DMS53 (cell line): ENCODE data around the gene PRDM4.
"Not testable (repeated sequence)": the region's sequence is repeated elsewhere in the genome, so short reads cannot be mapped to it uniquely, and the experiment has no call there.

Source experiments
- DNase-seq: peaks from one replicate; lab custom pipeline; 2025; lab: John Stamatoyannopoulos, UW

The PRDM4 gene

GRCh38 chr12:107767466-107767865 lies 6.5 kb upstream of the PRDM4 start:
- no peak for DNase-seq

- DNase-seq = no peak
Measured at GRCh38 chr12:107765316-107765715, 4.4 kb upstream of the PRDM4 start.

GRCh38 chr12:107764626-107765025 lies 3.7 kb upstream of the PRDM4 start:
- no peak for DNase-seq

GRCh38 chr12:107762874-107763273 lies 1.9 kb upstream of the PRDM4 start:
- DNase-seq = no peak

GRCh38 chr12:107761502-107761904 lies 566 bp upstream of the PRDM4 start:
- peak; percentile 68 for DNase-seq

- peak; percentile 61 for DNase-seq
Measured at GRCh38 chr12:107760207-107760808, 629 bp downstream of the PRDM4 start.

GRCh38 chr12:107759410-107759809 lies 1.5 kb downstream of the PRDM4 start:
- DNase-seq = peak; percentile 87

- no peak for DNase-seq
Measured at GRCh38 chr12:107749083-107749482, 11.9 kb downstream of the PRDM4 start.

- DNase-seq = no peak
Measured at GRCh38 chr12:107748472-107748871, 12.5 kb downstream of the PRDM4 start.

- DNase-seq = no peak
Measured at GRCh38 chr12:107736914-107737313, 24.0 kb downstream of the PRDM4 start.

- DNase-seq = no peak
Measured at GRCh38 chr12:107735763-107736162, 25.2 kb downstream of the PRDM4 start.

GRCh38 chr12:107734139-107734538 lies 26.8 kb downstream of the PRDM4 start:
- no peak for DNase-seq

- no peak for DNase-seq
Measured at GRCh38 chr12:107732365-107732764, 28.6 kb downstream of the PRDM4 start.

- peak; percentile 63 for DNase-seq
Measured at GRCh38 chr12:107731366-107731765, 29.6 kb downstream of the PRDM4 start.

GRCh38 chr12:107730618-107731341 lies 30.2 kb downstream of the PRDM4 start:
- DNase-seq = no peak

- DNase-seq = not testable (repeated sequence)
Measured at GRCh38 chr12:107727742-107728141, 33.2 kb downstream of the PRDM4 start.

- DNase-seq = not testable (repeated sequence)
Measured at GRCh38 chr12:107727327-107727726, 33.6 kb downstream of the PRDM4 start.

- DNase-seq = no peak
Measured at GRCh38 chr12:107718606-107719005, 42.3 kb downstream of the PRDM4 start.

- DNase-seq = no peak
Measured at GRCh38 chr12:107715780-107716179, 45.2 kb downstream of the PRDM4 start.

GRCh38 chr12:107705522-107705921 lies 55.4 kb downstream of the PRDM4 start:
- DNase-seq = not testable (repeated sequence)

GRCh38 chr12:107704041-107704440 lies 56.9 kb downstream of the PRDM4 start:
- no peak for DNase-seq

GRCh38 chr12:107702106-107702505 lies 58.8 kb downstream of the PRDM4 start:
- no peak for DNase-seq

GRCh38 chr12:107695772-107696171 lies 65.2 kb downstream of the PRDM4 start:
- peak; percentile 73 for DNase-seq
